HG02870 (cell line): ENCODE measurements around the gene BNIPL.

Experiments used
- ATAC-seq: cut with Tn5 transposase; IDR thresholded peaks from one replicate; pipeline ENCODE4 v1.9.1; 2021; ENCODE audit warnings: mild to moderate bottlenecking, moderate library complexity; ENCODE audit not compliant: unreplicated experiment

Gene BNIPL

DNA sequence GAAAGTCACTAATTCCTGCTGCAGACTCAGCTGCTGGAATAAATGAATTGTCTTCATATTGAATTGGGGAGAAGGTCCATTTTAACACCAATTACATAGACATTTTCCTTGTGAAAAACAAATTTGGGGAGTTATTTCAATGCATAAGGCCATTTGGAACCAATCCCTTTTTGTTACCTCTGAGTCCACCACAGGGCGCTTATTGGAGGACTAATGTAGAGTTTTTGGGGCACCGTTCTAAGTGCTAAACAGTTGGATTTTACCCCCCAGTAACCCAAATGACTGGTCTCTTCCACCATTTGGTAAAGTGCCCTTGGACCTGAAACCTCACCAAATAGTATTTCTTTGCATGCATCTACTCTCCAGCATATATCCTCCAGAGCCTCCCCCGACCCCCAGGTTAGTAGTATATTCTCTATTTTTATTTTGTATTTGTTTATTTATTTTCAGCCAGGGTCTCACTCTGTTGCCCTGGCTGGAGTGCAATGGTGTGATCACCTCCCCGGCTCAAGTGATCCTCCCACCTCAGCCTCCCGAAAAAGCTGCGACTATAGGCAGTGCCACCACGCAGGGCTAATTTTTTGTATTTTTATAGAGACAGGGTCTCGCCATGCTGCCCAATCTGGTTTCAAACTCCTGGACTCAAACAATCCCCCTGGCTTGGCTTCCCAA lies 26.6 kb upstream of the BNIPL start:
- ATAC-seq, result no peak

DNA sequence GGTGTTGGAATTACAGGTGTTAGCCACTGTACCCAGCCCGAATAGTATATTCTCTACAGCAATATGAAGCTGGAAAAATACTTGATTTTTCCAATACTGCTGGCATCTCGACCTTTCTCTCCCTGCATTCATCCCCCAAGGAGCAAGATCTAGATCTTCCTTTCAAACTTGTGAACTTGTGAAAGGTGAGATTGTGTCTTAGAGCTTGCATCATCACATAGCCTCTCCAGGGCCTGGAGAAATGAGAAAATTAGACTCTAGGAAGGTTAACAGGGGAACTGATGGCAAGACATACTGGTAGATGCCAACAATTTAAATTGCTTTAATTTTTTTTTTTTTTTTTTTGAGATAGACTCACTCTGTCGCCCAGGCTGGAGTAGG lies 26.1 kb upstream of the BNIPL start:
- no peak for ATAC-seq

DNA sequence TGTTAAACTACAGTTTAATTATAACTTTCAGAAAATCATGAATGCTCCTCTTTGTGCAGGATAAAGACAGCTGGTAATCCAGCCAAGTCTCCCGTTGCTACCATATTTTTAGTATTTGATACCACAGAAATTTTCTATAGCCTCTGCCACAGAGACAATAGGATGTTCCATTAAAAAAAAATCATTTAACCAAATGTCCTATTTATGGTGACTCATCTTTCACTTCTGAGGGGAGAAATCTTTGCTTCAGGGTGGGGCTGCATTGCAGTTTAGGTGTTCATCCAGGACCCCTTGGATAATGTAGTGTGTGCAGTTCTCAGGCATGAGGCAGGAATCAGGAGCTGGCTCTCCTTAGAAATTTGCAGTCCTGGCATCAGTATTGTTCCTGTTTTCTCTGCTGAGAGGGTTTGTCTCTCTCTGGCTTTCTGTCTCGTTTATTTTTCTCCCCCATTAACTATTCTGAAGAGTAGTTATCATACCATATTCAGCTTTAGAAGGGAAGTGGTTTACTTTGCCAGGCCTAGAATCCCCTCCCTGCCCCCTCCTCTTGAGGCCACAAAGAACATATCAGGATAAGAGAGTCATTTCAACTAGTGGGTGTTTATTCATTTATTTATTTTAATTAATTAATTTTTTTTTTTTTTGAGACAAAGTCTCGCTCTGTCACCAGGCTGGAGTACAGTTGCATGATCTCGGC lies 25.1 kb upstream of the BNIPL start:
- ATAC-seq, result no peak

DNA sequence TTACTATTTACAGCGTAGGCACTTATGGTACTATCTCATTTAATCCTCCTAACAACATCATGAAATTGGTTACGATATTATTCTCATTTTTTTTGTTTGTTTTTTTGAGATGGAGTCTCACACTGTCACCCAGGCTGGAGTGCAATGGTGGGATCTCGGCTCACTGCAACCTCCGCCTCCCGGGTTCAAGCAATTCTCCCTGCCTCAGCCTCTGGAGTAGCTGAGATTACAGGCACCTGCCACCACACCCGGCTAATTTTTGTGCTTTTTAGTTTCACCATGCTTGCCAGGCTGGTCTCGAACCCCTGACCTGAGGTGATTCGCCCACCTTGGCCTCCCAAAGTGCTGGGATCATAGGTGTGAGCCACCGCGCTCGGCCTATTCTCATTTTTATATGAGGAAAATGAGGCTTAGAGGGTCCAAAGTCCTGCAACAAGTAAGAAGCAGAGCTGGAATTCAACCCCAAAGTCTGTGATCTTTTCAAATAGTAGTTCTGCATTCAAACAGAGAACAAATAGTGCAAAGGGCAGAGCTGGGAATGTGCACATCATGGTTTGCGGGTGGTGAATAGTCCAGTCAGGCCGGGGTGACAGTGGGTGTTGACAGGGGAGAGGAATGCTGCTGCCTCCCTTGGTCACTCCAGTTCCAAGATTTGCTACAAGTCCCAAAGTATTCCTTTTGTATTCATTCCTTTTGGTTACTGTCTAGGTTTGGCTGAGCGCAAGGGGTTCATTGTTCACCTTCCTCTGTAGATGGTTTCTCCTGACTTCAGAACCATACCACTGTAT lies 23.5 kb upstream of the BNIPL start:
- ATAC-seq, result no peak

DNA sequence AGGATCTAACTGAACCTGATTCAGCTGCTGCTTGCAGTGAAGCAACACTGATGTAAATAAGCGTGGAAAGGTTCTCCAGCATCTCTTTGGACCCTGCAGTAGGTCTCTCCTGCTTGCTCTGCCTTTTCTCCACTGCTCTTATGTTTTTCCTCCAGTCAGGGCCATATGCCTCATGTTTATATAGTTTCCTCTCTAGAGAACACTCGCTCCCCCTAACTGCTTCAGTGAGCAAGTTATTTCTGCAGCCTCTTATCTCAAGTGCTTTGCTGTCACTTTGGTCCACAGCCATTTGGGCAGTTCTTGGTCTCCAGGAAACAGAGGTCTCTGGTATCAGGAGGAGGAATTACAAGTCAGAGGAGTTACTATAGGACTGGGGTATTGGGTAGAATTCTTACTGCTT lies 22.9 kb upstream of the BNIPL start:
- ATAC-seq, result no peak

DNA sequence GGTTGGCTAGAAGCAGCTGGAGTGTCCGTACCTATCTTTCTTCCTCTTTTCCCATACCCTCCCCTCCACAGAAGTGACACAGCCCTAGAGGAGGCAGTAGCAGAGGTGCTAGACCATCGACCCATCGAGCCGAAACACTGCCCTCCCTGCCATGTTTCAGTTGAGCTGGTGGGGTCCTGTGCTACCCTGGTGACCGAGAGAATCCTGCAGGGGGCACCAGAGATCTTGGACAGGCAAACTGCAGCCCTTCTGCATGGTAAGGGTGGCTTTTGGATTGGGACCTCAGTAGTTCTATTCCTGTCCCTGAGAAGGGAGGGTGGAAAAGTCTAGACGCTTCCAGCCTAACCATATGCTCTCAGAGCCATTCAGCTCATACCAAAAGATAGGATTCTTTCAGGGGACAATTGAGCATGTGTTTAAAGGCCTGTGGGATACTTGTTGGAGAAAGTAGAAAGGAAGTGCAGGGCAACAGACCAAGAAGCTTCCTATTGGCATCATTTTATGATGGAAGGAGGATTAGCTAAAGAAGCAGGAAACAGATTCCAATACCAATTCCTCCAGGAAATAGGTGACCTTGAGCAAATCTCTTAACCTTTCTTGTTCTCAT lies 11.7 kb upstream of the BNIPL start:
- no peak for ATAC-seq

DNA sequence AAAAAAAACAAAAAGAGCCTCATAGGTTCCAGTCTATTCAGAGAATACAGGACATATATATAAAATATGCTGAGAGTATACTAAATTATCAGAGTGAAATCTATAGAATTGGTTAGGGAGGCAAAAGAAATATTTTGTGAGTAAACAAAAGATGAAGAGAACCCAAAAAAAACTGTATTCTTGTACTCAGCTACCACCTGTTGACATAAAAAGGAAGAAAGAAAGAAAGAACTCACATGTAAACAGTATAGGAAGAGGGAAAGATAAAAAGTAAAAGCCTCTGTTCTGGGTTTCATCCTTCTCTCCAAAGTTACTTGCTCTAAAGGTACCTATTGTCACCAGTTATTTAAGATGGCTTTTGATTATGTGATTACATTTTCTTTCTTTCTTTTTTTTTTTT lies 9.9 kb upstream of the BNIPL start:
- no peak for ATAC-seq

DNA sequence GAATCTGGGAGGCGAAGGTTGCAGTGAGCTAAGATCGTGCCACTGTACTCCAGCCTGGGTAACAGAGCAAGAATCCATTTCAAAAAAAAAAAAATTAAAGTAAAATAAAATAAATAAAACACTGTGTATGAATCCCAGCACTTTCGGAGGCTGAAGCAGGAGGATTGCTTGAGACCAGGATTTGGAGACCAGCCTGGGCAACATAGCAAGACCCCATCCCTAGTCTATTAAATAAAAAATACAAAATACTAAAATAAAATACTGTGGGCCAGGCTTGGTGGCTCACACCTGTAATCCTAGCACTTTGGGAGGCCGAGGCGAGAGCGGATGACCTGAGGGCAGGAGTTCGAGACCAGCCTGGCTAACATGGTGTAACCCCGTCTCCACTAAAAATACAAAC lies 4.2 kb upstream of the BNIPL start:
- ATAC-seq, result no peak

DNA sequence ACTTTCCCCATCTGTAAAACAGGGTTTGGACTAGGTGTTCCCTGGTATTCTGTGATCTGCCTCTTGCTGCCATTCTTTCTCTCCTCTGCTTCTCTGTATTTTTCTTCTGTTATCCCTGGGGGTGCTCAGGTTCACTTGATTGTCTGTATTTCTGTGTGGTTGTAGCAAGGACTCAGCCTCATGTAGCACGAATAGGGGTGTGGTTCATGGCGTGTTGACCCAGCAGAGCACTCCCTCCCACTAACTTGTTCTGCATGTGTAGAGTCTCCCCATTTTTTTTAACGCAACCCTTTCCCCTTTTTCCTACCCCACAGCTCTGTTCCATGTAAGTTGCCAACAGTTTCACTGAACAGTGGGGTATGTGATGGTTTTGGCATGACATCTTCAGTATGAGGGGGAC lies 1.2 kb upstream of the BNIPL start:
- no peak for ATAC-seq

DNA sequence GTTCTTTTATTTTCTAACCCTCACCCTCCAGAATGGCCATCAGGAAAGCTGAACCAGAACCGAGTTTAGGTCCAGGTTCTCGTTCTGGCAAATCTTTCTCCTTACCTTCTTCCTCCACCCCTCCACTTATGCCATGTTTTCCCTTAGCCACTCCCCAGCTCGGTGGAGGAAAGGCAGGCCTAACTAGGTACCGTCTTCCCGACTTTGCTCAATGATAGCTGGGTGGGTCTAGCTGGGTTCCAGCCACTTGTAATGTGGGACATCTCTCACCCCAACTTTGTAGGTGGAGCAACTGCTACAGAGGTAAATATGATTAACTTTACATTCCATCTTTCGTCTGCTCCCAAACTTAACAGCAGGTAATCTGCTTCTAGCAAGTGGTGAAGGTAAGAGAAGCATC lies 646 bp downstream of the BNIPL start:
- ATAC-seq, result no peak

DNA sequence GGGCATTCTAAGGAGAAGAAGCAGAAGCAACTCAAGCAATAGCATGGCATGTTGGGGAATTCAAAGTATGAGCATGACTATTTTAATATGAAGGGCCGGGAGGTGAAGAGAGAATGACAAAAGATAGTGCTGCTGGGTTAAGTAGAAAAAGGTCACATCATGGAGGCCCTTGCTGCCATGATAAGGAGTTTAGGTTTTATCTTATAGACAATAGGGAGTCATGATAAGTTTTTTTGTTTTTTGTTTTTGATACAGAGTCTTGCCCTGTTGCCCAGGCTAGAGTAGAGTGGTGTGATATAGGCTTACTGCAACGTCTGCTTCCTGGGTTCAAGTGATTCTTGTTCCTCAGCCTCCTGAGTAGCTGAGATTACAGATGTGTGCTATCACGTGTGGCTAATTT lies 3.1 kb downstream of the BNIPL start:
- ATAC-seq, result no peak

DNA sequence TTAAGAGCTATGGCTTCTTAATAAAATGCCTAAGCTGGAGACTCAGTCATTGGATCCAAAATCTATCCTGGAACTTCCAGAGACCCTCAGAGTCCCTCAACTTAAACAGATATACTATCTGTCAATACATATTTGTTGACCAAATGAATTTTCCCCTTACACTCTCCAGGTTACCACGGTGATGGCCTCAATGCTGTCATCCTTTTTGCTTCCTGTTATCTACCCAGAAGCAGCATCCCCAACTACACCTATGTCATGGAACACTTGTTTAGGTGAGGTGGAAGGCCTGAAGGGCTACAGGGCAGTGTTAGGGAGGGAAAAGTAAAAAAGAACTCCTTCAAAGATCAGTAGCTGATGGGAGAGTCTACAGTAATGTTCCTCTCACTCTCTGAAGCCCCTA lies 6.8 kb downstream of the BNIPL start:
- no peak for ATAC-seq

DNA sequence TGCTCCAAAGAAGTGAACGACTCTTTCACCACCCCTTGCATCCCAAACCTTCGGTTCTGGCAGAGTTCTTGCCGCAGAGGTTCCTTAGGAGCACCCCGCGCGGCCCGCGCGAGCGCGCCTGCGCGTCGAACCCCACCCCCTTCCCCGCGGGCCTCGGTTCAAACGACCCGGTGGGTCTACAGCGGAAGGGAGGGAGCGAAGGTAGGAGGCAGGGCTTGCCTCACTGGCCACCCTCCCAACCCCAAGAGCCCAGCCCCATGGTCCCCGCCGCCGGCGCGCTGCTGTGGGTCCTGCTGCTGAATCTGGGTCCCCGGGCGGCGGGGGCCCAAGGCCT lies 11.2 kb downstream of the BNIPL start, which contains the start of gene C1orf56:
C1orf56 (plus strand) TSS at position 161 of the 334 bp plus-strand sequence; CDS start at position 258, 97 bp downstream.
- no peak for ATAC-seq

DNA sequence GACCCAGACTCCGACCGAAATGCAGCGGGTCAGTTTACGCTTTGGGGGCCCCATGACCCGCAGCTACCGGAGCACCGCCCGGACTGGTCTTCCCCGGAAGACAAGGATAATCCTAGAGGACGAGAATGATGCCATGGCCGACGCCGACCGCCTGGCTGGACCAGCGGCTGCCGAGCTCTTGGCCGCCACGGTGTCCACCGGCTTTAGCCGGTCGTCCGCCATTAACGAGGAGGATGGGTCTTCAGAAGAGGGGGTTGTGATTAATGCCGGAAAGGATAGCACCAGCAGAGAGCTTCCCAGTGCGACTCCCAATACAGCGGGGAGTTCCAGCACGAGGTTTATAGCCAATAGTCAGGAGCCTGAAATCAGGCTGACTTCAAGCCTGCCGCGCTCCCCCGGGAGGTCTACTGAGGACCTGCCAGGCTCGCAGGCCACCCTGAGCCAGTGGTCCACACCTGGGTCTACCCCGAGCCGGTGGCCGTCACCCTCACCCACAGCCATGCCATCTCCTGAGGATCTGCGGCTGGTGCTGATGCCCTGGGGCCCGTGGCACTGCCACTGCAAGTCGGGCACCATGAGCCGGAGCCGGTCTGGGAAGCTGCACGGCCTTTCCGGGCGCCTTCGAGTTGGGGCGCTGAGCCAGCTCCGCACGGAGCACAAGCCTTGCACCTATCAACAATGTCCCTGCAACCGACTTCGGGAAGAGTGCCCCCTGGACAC lies 11.7 kb downstream of the BNIPL start:
- ATAC-seq, result no peak

DNA sequence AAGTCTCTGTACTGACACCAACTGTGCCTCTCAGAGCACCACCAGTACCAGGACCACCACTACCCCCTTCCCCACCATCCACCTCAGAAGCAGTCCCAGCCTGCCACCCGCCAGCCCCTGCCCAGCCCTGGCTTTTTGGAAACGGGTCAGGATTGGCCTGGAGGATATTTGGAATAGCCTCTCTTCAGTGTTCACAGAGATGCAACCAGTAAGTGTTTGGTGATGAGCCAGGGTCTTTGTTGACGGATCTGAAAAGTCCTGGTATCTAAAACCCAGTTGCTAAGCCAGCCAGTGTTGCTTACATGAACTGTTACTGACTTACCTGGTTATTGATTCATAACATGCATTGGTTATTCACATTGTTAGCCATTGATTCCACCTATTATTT lies 12.3 kb downstream of the BNIPL start:
- ATAC-seq, result no peak

DNA sequence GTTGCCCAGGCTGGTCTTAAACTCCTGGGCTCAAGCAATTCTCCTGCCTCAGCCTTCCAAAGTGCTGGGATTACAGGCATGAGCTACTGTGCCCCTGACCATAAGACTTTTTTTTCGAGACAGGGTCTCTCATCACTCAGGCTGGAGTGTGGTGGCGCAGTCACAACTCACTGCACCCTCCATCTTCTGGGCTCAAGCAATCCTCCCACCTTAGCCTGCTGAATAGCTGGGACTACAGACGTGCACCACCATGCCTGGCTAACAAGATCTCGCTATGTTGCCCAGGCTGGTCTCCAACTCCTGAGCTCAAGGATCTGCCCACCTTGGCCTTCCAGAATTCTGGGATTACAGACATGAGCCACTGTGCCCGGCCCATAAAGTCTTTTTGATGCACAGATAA lies 13.1 kb downstream of the BNIPL start:
- no peak for ATAC-seq

DNA sequence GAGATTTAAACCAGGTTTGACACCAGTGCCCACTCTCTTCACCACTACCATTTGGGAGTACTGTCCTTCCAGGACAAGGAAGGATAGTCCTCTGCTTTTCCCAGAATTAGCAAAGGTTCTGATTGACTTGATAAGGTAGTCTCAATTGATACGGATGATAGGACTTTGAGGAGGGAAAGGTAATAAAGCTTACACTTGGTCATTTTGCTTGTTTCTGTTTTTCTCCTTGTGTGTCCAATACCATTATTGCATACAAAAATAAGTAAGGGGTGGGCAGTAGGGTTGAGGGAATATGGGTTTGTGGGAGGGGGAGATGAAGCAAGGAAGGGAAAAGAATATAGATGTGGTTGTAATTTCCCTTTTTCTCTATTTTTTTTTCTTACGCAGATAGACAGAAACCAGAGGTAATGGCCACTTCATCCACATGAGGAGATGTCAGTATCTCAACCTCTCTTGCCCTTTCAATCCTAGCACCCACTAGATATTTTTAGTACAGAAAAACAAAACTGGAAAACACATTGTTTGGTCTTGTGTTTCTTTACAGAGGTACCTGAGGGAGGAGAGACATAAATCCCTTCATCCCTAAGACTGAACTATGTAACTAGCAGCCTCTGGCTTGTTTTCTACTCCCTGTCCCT lies 13.8 kb downstream of the BNIPL start:
- no peak for ATAC-seq

DNA sequence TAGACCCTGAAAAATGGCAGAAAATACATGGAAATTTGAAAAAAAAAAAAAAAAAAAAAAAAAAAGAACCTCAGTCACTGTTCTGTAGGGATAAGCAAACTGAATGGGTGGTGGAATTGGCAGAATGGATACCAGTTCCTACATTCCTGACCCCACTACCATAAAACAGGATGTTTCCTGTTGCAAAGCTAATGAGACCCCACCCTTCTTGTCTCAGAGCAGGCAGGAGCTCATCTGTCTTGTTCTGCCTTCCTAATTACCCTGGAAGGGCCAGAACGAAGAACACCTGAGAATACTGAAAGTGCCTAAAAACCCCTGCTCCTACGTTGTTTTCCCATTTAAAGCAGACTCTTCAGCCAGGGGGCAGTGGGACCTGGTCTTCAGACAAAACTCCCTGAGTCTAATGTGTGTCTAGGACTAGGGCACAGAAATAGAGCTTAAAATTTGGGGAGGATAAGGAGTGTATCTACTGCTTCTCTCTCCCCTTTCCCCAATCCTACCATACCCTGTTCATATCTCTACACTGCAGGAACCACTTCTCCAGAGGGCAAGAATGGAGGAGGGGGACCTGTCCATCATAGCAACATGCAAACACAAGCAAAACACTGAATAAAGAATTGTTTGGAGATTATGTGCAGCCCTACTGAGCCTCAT lies 15.1 kb downstream of the BNIPL start:
- no peak for ATAC-seq

DNA sequence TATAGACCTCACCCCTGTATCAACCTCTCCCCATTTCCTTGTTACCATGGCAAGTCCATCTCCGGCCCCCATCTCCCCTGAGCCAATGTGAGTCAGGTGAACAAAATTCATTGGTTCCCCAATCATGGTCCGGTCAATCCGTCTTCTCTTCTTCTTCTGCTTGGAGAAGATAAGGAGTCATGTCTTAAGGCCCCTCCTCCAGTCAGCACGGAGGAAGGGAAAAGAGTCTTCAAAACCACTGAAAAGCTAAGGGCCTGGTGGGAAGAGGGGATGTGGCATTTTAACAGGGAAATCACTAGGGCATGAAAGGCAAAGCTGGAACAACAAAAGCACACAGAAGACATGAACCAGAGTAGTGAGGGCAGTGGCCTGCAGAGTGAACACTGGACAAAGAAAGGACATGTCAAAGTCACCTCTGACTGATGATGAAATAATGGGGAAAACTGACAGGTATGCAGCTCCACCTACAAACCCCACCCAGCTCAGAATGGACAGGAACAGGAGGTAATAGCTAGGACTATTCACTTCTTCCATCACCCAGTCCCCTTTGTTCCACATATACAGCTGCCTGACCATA lies 18.7 kb downstream of the BNIPL start:
- no peak for ATAC-seq

DNA sequence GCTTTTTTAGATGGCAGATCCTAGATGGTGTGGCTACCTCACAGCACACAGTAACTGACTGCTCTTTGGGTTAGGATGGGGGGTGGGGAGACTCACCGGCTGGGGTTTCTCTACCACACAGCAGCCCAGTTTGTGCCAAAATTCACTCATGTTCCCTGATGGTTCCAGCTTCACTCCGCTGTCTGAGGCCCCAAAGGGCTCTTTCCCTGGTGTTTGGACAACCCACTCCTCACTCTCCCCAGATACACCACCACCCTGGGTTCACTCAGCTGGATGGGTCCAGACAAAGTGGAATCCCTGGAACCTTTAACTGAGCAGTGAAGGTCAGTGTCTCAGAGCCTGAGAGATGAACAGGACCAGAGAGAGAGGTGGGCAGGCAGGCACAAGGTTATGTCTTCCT lies 19.2 kb downstream of the BNIPL start:
- no peak for ATAC-seq
